GM12878 (cell line): Measurements from ENCODE around the gene MGRN1. TPM values are rescaled to one million over a fixed set of nuclear protein-coding genes. Genes with fewer than 3 reads are reported as not detected.

Experiments used
- CREB1 ChIP-seq: IDR thresholded peaks from 2 replicates; pipeline ENCODE4 v1.6.1; 2012; ENCODE audit warnings: low read depth, mild to moderate bottlenecking, inconsistent platforms
- CREM ChIP-seq: IDR thresholded peaks from 2 replicates; pipeline ENCODE4 v1.6.1; 2014; ENCODE audit warnings: antibody characterized with exemption, low read depth
- DPF2 ChIP-seq: fragments of 450-650 bp; IDR thresholded peaks from 2 replicates; pipeline ENCODE4 v1.6.1; 2017; ENCODE audit warnings: mild to moderate bottlenecking
- ESRRA ChIP-seq: IDR thresholded peaks from 2 replicates; pipeline ENCODE4 v1.6.1; 2012; ENCODE audit warnings: mild to moderate bottlenecking, low read length, improper control_type of control experiment
- ETV6 ChIP-seq, 2 experiments: fragments of 450-650 bp in 1 of 2; IDR thresholded peaks in 1 of 2; conservative IDR thresholded peaks in 1 of 2; 2 replicates each; pipeline ENCODE4 v1.6.1; 2014; ENCODE audit warnings: antibody characterized with exemption in 1 of 2, borderline replicate concordance in 1 of 2, low read depth in 1 of 2, mild to moderate bottlenecking in 1 of 2, moderate library complexity in 1 of 2
- HDGF ChIP-seq: fragments of 450-650 bp; IDR thresholded peaks from 2 replicates; pipeline ENCODE4 v1.6.1; 2016; ENCODE audit warnings: antibody characterized with exemption
- LARP7 ChIP-seq: fragments of 450-650 bp; IDR thresholded peaks from 2 replicates; pipeline ENCODE4 v1.6.1; 2017; ENCODE audit warnings: mild to moderate bottlenecking
- NR2C2 ChIP-seq: IDR thresholded peaks from 2 replicates; pipeline ENCODE4 v1.6.1; 2011; ENCODE audit warnings: borderline replicate concordance, low read depth; ENCODE audit not compliant: control insufficient read depth, insufficient read length
- NR2F1 ChIP-seq: fragments of 450-650 bp; conservative IDR thresholded peaks from 2 replicates; pipeline ENCODE4 v1.6.1; 2017; ENCODE audit warnings: mild to moderate bottlenecking
- PML ChIP-seq: IDR thresholded peaks from 2 replicates; pipeline ENCODE4 v1.6.1; 2012; ENCODE audit warnings: low read length, inconsistent platforms
- RBBP5 ChIP-seq: fragments of 200-600 bp; sonication (generic); conservative IDR thresholded peaks from 2 replicates; pipeline ENCODE4 v1.6.1; 2016
- SIN3A ChIP-seq: IDR thresholded peaks from 2 replicates; pipeline ENCODE4 v1.6.1; 2012; ENCODE audit warnings: low read depth, low read length, improper control_type of control experiment
- SP1 ChIP-seq: IDR thresholded peaks from one replicate; pipeline ENCODE4 v1.6.1; 2011; ENCODE audit warnings: low read depth, low read length
- TCF12 ChIP-seq: IDR thresholded peaks from 2 replicates; pipeline ENCODE4 v1.6.1; 2011; ENCODE audit warnings: low read depth, mild to moderate bottlenecking, low read length
- ZBED1 ChIP-seq: IDR thresholded peaks from 2 replicates; pipeline ENCODE4 v1.6.1; 2016; ENCODE audit warnings: borderline replicate concordance
- ZNF274 ChIP-seq: IDR thresholded peaks from one replicate; pipeline ENCODE4 v1.8.0; 2011; ENCODE audit not compliant: insufficient read length, insufficient read depth
- polyA plus RNA-seq, 11 experiments: library from polyadenylated mRNA; depleted of rRNA in 4 of 11; unstranded in 6 of 11; stranded (reverse) in 5 of 11; fragments of >200 nt; fragmentation: Nextera tagmentation in 4 of 11; fragmentation: Illumina TruSeq in 1 of 11; extraction: Ambion mirVana in 4 of 11; extraction: Trizol in 1 of 11; gene quantifications; 1 replicate in 1 of 11; 2 replicates in 10 of 11; pipeline versions ENCODE4 v1.2.1 to v1.2.3, GENCODE V29; 2011 to 2016; ENCODE audit warnings: inconsistent platforms in 2 of 11, missing spikeins in 2 of 11, low read depth in 1 of 11
- total RNA-seq, 4 experiments: library from RNA; depleted of rRNA in 3 of 4; stranded (reverse); fragments of >200 nt in 3 of 4; fragmentation: Illumina TruSeq in 1 of 4; extraction: Trizol in 1 of 4; gene quantifications; 2 replicates each; pipeline versions ENCODE4 v1.2.1 to v1.2.3, GENCODE V29; 2013 to 2021
- TF ChIP-seq, protein P1 (sequence below): fragments of 450-650 bp; conservative IDR thresholded peaks from 2 replicates; pipeline ENCODE4 v1.6.1; 2017; ENCODE audit warnings: mild to moderate bottlenecking, moderate library complexity
- TF ChIP-seq, protein P2 (sequence below): IDR thresholded peaks from 2 replicates; pipeline ENCODE4 v1.6.1; 2012; ENCODE audit warnings: low read length, inconsistent platforms
- TF ChIP-seq, protein P3 (sequence below): fragments of 450-650 bp; IDR thresholded peaks from 2 replicates; pipeline ENCODE4 v1.6.1; 2014; ENCODE audit warnings: mild to moderate bottlenecking
- TF ChIP-seq, protein P4 (sequence below): IDR thresholded peaks from 2 replicates; pipeline ENCODE4 v1.6.1; 2011; ENCODE audit warnings: borderline replicate concordance, low read depth, mild to moderate bottlenecking, moderate library complexity, low read length; ENCODE audit not compliant: insufficient read depth, poor library complexity, severe bottlenecking
- TF ChIP-seq, protein P5 (sequence below): fragments of 450-650 bp; formaldehyde crosslinking; IDR thresholded peaks from 2 replicates; pipeline ENCODE4 v1.4.0; 2022; ENCODE audit warnings: mild to moderate bottlenecking, moderate library complexity

Gene MGRN1
- total and polyA plus RNA-seq, 10 of the 15 experiments (the other 5 are each of a cell fraction or from before 2014, with no cell fraction given) = 0.35 to 86.7 (median 14.6) TPM

DNA sequence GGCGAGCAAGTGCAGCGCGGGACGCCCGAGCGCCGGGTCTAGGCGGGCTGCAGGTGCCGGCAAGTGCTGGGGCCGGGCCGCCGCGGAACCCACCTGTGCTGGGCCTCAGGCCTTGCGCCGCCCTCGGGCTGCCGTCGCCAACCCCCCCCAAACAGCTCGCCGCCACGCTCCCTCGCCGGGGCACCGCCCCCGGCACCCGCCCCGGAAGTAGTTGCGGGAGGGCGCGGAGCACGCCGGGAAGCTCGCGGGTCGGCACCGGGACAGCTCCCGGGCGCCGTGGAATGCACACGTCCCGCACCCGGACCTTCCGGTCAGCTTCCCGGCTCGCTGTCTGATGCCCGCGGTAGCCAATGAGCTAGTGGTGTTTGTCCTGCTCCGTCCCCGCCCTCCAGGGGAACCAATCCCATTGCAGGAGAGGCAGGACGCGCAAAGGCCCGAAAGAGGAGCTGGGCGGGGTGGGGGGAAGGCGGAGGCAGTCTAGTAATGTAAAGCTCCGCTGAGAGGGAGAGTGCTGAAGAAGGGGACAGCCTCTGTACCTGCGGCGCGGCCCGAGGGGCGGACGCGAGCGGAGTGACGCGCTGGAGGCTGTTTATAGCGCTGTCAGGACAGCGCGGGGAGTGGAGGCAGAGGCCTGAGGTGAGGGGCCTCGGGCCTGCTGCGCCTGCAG, 109.6 kb downstream of the MGRN1 start, which contains the start of the genes ANKS3 and DNAAF8 (continued):
- TF ChIP-seq ESRRA (no peak), ZBED1 (no peak), SIN3A (no peak; the same call in 1 of the 2 replicates), NR2C2 (peak; percentile 20), PML (no peak; the same call in 1 of the 2 replicates), DPF2 (peak; percentile 84), ETV6 (conservative IDR thresholded peaks at IDR 0.05 in 1 of 2, IDR thresholded peaks at IDR 0.05 in 1 of 2; ENCODE audit: borderline replicate concordance in 1 of 2, low read depth in 1 of 2) (no peak), TCF12 (peak; percentile 41; the same call in 1 of the 2 replicates), SP1 (peak; percentile 67), RBBP5 (no peak), ZNF274 (no peak), CREB1 (peak; percentile 46), NR2F1 (peak; percentile 70), HDGF (peak; percentile 67), LARP7 (peak; percentile 86), CREM (no peak)
- TF ChIP-seq, protein P1, sequence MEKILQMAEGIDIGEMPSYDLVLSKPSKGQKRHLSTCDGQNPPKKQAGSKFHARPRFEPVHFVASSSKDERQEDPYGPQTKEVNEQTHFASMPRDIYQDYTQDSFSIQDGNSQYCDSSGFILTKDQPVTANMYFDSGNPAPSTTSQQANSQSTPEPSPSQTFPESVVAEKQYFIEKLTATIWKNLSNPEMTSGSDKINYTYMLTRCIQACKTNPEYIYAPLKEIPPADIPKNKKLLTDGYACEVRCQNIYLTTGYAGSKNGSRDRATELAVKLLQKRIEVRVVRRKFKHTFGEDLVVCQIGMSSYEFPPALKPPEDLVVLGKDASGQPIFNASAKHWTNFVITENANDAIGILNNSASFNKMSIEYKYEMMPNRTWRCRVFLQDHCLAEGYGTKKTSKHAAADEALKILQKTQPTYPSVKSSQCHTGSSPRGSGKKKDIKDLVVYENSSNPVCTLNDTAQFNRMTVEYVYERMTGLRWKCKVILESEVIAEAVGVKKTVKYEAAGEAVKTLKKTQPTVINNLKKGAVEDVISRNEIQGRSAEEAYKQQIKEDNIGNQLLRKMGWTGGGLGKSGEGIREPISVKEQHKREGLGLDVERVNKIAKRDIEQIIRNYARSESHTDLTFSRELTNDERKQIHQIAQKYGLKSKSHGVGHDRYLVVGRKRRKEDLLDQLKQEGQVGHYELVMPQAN = peak; percentile 99
- TF ChIP-seq, protein P2, sequence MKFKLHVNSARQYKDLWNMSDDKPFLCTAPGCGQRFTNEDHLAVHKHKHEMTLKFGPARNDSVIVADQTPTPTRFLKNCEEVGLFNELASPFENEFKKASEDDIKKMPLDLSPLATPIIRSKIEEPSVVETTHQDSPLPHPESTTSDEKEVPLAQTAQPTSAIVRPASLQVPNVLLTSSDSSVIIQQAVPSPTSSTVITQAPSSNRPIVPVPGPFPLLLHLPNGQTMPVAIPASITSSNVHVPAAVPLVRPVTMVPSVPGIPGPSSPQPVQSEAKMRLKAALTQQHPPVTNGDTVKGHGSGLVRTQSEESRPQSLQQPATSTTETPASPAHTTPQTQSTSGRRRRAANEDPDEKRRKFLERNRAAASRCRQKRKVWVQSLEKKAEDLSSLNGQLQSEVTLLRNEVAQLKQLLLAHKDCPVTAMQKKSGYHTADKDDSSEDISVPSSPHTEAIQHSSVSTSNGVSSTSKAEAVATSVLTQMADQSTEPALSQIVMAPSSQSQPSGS = no peak
- TF ChIP-seq, protein P3, sequence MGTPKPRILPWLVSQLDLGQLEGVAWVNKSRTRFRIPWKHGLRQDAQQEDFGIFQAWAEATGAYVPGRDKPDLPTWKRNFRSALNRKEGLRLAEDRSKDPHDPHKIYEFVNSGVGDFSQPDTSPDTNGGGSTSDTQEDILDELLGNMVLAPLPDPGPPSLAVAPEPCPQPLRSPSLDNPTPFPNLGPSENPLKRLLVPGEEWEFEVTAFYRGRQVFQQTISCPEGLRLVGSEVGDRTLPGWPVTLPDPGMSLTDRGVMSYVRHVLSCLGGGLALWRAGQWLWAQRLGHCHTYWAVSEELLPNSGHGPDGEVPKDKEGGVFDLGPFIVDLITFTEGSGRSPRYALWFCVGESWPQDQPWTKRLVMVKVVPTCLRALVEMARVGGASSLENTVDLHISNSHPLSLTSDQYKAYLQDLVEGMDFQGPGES = peak; percentile 39; the same call in 1 of the 2 replicates
- TF ChIP-seq, protein P4, sequence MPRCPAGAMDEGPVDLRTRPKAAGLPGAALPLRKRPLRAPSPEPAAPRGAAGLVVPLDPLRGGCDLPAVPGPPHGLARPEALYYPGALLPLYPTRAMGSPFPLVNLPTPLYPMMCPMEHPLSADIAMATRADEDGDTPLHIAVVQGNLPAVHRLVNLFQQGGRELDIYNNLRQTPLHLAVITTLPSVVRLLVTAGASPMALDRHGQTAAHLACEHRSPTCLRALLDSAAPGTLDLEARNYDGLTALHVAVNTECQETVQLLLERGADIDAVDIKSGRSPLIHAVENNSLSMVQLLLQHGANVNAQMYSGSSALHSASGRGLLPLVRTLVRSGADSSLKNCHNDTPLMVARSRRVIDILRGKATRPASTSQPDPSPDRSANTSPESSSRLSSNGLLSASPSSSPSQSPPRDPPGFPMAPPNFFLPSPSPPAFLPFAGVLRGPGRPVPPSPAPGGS = no peak
- TF ChIP-seq, protein P5, sequence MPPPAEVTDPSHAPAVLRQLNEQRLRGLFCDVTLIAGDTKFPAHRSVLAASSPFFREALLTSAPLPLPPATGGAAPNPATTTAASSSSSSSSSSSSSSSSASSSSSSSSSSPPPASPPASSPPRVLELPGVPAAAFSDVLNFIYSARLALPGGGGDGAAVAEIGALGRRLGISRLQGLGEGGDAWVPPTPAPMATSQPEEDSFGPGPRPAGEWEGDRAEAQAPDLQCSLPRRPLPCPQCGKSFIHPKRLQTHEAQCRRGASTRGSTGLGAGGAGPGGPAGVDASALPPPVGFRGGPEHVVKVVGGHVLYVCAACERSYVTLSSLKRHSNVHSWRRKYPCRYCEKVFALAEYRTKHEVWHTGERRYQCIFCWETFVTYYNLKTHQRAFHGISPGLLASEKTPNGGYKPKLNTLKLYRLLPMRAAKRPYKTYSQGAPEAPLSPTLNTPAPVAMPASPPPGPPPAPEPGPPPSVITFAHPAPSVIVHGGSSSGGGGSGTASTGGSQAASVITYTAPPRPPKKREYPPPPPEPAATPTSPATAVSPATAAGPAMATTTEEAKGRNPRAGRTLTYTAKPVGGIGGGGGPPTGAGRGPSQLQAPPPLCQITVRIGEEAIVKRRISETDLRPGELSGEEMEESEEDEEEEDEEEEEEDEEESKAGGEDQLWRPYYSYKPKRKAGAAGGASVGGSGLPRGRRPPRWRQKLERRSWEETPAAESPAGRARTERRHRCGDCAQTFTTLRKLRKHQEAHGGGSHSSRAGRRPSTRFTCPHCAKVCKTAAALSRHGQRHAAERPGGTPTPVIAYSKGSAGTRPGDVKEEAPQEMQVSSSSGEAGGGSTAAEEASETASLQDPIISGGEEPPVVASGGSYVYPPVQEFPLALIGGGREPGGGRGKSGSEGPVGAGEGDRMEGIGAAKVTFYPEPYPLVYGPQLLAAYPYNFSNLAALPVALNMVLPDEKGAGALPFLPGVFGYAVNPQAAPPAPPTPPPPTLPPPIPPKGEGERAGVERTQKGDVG (CRISPR knock-in tag) = no peak
